HG02798 (cell line): ENCODE measurements around the gene PLCB4.

ENCODE experiments used
- ATAC-seq: cut with Tn5 transposase; IDR thresholded peaks from one replicate; pipeline ENCODE4 v1.9.1; 2021; ENCODE audit warnings: mild to moderate bottlenecking; ENCODE audit not compliant: unreplicated experiment, poor library complexity

PLCB4 gene

DNA sequence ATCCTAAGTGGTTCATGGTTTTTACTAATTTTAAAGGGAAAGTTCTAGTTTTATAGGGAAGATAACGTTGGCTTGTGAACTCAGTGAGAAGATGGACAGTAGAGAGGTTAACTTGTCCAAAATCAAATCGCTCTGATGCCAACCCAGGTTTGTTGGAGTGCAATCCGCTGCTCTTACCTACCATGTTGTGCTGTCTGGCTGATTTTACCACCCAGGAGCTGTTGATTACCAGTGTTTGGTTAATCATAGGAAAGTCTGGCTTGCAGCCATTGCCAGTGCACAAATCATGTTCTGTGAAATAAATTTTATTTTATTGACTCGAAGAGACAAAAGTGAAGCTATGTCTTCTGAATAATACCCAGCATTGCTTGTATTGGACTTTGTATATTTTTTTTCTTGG, 92.4 kb downstream of the PLCB4 start:
- ATAC-seq = no peak

DNA sequence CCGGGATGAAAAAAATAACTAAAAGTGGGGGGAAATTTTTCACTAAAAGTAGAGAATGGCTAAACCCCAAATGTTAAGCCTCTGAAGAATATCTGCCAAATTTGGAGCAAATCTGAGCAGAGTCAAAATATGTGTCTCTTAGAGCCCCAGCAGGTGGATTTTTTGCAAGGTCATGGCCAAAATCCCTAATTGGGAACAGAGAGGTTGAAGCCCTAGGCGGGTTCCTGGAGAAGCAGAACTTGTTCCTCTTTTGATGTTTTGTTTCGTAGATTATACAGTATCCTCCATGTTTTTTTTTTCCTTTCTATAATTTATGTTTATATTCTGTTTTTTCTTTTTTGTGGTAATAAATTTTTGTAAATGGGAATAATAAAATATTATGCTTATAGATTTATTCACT, 94.4 kb downstream of the PLCB4 start:
- no peak for ATAC-seq

DNA sequence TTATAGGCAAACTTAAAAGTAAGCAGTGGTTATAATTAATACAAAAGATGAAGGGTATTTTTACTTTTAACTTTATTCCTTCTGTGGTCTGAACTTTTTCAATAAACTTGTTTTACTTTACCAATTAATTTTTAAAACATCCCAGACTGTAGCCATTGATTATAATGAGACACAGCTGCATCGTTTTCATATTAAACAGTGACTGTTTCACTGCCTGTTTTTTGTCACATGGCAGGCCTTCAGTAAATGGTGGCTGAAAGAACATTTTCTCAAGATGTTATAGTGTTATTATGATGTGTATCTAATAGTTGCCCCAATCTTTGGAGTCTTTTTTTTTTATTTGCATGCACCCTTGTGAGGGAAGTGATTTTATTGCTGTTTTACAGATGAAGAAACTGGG, 95.1 kb downstream of the PLCB4 start:
- no peak for ATAC-seq

DNA sequence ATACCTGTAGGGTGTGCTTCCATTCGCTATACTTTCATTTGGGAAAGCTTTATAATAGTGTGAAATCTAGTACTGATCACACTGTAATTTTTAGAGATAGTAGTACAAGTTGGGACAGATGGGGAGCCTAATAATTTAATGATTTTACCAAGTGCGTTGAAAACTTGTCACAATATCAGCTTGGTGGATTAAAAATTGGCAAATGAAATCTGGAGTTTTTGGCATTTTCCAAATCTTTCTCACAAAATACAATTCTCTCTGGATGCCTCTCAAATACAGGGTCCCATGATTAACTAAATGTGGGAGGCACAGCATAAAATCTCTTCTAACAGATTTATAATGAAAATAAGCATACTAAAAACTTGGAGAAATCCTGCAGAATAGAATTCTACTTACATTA, 96.4 kb downstream of the PLCB4 start:
- ATAC-seq = no peak

DNA sequence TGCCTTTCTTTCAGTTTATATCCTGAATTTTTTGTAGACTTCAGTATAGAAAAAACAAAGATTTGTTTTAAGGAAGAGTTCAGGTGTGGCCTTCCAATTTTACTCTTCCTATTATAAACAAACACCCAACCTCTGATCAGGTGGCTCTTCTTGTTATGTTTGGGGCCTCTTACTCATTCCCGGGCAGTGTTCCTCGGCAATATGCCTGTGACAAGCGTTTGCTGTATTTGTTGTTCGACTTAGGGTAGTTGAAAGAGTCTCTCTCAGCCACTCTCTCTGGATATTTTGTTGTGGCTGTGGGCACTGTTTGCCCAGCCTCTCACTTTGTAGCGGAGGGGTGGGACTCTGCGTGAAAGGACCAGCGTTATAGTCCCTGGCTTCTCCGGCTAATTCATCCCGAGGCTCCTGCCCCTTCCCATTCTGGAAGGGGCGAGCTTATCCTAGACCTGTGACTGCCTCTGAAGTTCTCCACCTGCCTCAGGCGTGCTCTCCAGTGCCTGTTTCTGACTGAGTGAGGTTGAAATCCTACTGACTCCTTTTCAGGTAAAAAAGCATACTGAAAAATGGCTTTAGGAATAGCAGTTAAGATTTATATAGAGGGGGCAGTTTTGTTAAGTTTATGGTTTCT, 97.4 kb downstream of the PLCB4 start:
- ATAC-seq = no peak

DNA sequence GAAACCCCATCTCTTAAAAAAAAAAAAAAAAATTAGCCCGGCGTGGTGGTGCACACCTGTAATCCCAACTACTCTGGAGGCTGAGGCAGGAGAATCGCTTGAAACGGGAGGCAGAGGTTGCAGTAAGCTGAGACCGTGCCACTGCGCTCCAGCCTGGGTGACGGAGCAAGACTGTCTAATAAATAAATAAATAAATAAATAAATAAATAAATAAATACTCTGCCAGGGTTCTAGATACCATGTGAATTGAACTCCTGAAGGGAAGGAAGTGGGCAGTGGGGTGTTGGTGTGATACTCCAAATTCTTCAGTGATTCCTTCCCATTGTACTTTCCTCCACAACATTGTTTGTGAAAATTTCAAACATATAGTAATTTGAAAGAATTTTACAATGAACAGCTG, 100.5 kb downstream of the PLCB4 start:
- ATAC-seq = no peak

DNA sequence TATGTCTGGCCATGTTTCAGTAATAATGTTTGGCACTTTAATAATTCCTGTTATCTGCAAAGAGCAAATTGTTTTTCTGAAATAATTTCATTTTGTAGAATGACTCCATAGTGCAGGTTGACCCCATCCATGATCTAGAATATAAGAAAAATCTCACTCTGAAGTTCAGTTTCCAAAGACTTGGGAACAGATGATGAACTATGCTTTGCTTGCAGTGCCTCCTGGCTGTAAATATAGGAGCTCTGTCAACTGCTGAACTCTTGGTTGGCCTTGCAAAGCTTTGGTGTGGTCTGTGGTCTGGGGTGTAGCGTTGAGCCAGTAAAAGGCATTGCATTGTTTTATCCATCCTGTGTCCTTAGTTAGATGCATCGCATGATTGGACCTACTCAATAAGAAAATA, 104.0 kb downstream of the PLCB4 start:
- no peak for ATAC-seq

DNA sequence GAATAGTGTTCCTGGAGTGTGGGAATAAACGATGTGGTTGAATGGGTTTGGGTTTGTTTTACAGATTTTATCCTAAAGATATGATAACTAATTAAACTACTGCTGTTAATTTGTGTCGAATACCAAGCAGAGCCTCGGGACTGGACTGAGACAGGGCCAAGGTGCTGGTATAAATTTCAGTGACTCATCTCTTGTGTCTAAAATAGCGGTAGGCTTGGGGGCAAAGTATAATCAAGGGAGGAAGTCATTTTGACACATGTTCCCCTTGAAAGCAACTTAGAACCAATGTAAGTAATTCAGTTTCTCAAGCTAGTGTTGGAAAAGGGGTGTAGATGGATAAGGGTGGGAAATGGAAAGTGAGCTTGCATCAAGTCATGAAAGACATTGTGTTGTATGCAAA, 108.4 kb downstream of the PLCB4 start:
- no peak for ATAC-seq

DNA sequence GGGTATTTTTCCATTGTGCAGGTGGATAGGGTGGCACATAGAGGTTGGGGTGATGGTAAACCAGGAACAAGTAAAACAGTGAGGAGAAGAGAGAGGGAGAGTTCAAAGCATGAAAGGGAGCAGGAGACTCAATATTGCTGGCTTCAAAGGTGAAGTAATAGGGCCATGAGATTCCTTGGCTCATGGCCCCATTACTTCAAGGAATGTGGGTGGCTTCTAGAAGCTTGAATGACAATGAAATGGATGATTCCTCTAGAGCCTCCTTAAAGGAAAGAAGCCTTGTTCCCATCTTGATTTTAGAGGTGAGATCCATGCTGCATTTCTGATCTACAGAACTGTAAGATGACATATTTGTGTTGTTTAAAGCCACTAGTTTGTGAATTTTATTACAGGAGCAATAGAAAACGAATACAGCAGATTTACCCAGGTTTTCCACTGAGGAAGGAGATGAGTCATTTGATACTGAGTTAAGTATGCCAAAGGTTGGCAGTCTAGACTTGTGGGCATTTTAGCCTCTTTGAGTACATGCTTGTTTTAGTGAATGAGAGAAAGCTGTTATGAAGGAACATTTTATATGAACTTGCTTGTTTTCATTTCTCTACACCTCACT, 110.4 kb downstream of the PLCB4 start:
- no peak for ATAC-seq

DNA sequence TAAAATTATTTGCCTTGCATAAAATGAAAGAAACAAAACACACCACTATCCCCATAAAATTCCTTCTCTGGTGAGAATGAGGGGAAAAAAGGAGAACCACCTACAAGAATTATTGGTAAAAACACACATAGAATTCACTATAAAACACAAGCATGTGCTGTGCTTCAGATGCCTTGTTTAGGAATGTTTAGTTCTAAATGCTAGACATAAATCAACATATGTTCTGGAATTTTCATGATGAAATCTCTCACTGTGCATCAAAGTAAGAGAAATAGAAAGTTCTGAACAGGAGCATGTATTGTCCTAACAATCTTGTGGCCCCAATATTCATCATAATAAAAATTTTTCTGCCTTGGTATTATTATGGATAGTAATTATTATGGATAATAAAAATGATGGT, 111.0 kb downstream of the PLCB4 start:
- no peak for ATAC-seq

DNA sequence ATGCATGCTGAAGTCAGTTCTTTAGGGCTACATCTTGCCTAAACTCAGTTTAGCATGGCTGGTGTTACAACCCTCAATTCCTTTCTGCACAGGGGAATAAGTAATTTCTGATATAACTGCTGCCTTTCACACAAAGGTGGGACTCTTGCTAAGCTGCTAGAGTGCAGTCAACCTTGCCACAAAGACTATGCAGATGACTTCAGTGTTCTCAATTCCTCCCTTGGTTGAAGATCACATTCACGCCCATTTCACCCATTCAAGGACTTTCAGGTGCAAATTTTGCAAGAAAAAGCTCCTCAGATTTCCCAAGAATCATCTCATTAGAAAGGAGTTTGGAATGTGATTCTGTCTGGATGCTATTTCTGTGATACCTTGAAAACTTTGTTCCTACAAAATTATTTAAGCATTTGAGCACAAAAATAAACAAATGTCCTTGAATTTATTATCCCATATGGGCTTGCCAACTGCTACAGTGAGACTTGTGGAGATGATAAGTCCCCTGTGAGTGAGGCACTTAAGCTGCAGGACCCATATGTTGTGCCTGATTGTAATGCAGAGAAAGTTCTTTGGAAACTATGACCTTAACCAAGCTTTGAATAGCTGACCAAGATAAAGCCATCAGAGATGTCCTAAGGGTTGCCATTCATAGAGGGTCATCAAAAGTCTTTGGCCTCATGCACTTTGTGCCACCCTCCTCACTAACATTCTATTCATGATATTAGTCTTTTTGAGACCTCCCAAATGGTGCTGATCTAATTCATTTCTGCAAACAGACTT, 111.8 kb downstream of the PLCB4 start:
- no peak for ATAC-seq

DNA sequence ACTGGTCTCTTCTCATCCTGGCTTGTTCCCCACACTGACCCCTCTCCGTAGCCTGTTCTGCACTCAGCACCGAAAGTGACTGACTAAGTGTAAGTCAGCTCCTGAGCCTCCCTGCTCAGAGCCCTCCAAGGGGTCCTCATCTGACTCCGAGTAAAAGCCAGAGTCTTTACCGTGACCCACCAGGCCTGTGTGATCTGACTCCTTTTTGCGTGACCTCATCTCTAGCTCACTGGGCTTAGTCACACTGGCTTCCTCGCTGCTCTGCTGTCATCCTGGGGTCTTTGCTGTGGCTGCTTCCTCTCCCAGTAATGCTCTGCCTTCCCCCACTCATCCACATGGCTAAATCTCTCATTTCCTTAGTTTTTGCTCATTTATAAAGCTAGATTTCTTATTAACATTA, 116.6 kb downstream of the PLCB4 start:
- no peak for ATAC-seq

DNA sequence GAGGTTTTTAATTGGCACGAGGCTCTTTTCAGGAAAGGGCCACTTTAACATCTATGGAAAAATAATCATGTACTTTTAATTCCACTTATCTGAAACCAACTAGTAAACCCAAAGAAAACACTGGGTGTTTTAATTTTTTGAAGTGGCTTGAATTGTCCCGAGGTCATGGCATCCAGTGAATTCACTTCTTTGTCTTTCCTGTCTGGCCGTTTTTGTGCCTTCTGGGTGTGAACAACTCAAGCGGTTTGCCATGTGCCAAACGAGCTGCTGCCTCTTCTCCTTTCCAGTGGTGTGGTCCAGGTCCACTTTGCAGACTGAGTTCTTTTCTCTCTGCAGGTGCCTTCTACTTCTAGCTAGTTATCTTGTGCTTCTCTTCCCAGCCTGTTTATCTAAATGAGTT, 117.5 kb downstream of the PLCB4 start:
- ATAC-seq = no peak

DNA sequence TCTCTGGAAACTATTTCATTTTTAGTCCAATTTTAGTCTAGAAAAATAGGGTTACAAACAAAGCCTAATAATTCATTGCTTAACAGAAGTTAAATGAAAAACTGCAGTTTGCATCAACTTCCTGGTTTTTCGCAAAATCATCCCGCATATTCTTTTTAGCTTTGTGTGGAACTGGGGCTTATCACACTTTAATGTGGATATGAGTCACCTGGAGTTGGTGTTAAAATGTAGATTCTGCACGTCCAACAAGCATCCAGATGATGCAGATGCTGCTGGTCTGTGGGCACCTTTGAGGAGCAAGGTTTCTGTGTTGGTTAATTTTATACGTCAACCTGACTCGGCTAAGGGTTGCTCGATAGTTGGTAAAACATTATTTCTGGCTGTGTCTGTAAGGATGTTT, 126.1 kb downstream of the PLCB4 start:
- ATAC-seq = no peak

DNA sequence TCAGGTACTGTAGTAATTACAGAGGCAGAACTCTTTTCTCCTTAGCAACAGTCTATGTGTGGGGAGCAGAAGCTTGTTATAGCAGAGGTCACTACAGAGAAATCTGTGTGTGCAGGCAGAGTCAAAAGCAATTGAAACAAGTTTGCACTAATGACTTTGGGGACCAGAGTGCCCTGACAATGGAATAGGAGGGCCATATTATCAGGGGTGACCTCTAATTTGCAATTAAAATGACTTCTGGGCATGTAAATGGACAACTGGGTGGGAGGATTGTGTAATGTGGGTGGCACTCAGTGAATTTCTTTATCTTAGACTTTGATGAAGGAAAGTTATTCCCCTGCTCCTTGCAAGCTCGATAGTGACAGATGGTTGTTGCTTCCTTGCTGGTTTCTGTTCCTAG, 127.2 kb downstream of the PLCB4 start:
- no peak for ATAC-seq

DNA sequence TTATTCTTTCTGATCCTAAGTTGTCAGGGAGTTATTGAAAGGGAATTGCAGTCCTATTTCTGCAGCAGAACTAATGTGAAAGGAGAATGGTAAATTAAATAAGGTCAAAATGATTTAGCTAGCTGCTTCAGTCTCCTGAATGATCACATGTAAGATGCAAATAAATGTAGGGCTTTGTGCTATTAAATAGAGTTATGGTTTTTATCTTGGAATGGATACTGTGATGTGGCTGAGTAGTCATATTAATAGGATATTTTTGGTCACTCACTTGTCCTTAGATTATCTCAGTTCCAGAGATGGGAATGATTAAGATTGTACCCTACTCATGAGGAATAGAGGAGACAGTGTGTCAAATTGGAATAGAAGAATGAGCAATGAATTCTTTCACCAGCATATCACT, 129.6 kb downstream of the PLCB4 start:
- no peak for ATAC-seq

DNA sequence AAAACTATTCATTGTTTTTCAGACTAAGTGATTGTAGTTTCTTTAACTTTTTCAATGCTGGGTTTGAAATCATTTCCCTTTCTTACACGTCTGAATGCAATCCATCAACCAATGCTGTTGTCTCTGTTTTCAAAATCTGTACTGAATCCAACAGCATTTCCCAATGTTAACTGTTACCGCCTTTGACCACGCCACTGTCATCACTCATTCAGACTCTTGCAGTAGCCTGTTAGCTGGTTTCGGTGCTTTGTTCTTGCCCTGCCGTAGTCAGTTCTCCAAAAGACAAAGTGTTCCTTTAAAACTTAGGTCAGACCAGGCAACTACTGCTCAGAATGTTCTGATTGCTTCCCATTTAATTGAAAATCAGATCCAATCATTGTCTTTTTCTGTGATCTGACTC, 131.3 kb downstream of the PLCB4 start:
- no peak for ATAC-seq

DNA sequence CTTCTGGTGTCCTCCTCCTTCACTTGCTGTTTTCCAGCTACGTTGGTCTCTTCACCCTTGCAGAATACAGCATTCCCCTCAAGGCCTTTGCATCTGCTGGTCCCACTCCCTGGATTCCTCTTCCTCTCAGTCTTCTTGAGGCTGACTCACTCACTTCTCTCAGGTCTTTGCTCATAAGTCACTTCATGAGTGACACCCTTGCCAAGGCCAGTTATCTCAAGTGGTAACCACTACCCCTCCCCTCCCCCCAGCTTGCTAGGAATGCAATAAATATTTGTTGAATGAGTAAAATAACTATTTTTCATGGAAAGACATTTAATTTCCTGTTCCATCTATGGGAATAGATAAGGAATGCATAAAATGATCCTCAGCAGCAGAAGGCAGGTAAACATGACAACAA, 131.7 kb downstream of the PLCB4 start:
- no peak for ATAC-seq

DNA sequence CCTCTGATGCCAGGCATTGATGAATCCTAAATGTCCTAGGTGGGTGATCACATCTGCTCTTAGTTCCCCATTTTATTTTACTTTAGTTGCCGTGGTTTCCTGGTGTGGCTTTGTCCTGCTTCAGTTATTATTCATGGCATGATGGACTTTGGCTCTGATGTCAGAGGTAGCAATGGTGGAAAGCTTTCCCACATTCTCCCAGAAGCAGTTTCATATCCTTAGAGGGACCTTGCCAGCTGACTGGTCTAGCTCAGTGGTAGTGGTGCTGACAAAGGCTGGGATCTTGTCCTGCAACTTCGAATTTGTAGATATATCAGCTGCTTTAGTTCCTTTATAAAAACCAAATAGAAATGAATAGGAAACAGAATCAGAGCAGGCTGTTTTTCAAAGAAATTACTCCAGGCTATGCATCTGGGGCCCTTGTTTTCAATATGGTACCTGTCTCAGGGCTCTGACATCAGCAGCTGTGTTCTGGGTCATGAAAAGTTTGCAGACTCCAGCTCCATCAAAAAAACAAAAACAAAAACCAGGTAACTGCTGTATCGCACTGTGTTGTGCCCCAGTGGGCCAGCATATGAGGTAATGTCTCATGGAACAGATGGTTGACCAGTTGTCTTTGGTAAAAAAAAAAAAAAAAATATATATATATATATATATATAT, 133.7 kb downstream of the PLCB4 start:
- ATAC-seq = no peak

DNA sequence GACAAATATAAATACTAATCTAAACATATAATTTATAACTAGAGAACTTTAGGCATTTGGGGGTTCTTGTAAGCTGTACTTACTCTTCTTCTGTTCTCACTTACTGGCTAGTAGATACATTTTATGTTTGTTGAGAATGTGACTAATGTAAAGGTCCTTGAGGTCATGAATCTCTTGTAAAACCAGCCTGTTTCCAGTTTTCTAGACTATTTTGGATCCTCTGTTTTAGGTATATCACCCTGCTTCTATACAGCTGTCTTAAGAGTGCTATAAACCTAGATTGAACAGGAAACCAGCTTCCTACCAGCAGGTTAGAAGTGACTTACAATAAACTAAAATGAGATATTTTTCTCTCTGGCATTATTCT, 134.2 kb downstream of the PLCB4 start:
- ATAC-seq = no peak

DNA sequence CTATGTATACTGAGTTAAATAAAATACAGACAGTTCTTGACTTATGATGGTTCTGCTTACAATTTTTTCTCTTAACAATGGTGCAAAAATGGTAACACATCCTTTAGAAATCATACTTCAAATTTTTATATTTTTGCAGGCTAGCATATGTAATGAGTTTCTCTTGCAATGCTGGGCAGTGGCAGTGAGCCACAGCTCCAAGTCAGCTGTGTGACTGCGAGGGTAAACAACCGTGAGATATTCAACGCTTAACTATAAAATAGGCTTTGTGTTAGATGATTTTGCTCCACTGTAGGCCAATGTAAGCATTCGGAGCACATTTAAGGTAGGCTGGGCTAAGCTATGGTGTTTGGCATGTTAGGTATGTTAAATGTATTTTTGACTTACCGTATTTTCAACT, 136.1 kb downstream of the PLCB4 start:
- no peak for ATAC-seq
